Measurements from ENCODE around the gene CYB5D1. TPM values are rescaled to one million over a fixed set of nuclear protein-coding genes. Genes with fewer than 3 reads are reported as not detected.

CYB5D1 gene
- polyA plus RNA-seq, 1 donor = 13.8 TPM

DNA sequence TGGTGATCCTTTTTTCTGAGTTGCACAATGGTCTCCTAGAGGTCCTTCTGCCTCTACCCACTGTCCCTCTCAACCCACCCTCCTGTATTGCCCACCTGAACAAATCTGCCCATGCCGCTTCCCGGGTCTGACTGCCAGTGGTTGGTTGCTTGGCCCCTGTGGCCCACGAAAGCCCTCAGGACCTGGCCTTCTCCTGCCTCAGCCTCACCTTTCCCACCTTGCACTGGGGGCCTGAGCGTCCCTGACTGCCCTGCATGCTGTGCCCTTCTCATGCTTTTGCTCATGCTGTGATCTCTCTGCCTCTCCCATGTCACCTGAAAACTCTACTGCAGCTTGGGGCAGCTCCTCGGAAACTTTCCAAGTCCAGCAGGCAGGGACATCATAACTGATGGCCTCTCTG, 37.6 kb upstream of the CYB5D1 start:
- no CpG with 5 or more reads among the region's 5 CpGs for WGBS (ENCODE audit: insufficient coverage, low lambda C conversion rate)
- no peaks in the 10 kb centered on the region for H3K9me3 ChIP-seq (ENCODE audit: control insufficient read depth, low read depth, low read length)

DNA sequence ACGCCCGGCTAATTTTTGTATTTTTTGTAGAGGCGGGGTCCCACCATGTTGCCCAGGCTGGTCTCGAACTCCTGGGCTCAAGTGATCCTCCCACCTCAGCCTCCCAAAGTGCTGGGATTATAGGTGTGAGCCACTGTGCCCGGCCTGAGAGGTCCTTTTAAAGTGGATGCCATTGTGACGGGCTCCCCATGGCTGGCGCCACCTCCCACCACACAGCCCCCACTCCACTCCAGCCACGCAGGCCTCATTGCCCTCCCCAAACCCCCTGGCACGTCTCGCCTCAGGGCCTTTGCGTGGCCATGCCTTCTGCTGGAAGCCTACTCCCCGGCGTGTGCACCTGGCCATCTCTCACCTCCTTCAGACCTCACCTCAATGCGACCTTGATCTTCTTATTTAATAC, 35.7 kb upstream of the CYB5D1 start:
- no peaks in the 10 kb centered on the region for H3K4me1 ChIP-seq (ENCODE audit: control insufficient read depth, insufficient read depth, low read length)
- no peak for DNase-seq
- H3K9me3 ChIP-seq (ENCODE audit: control insufficient read depth, low read depth, low read length) = no peaks in the 10 kb centered on the region
- H3K27ac ChIP-seq (ENCODE audit: low read length) = no peak overlapping the region
- no peak overlapping the region for H3K4me3 ChIP-seq (ENCODE audit: low read length)
- peaks cover 9% of the 10 kb centered on the region for H3K27me3 ChIP-seq (ENCODE audit: control insufficient read depth, insufficient read depth, low read length)
- 50% methylated on average over 2 of the region's 14 CpGs for WGBS (ENCODE audit: insufficient coverage, low lambda C conversion rate)
- H3K36me3 ChIP-seq (ENCODE audit: control insufficient read depth, insufficient read depth, low read length) = no peaks in the 10 kb centered on the region

More for the DNA sequence above, 37.6 kb upstream of the CYB5D1 start:
- Histone ChIP-seq H3K4me1 (ENCODE audit: control insufficient read depth, insufficient read depth, low read length) (no peaks in the 10 kb centered on the region), H3K27ac (ENCODE audit: low read length) (no peak overlapping the region), H3K4me3 (ENCODE audit: low read length) (no peak overlapping the region), H3K36me3 (ENCODE audit: control insufficient read depth, insufficient read depth, low read length) (no peaks in the 10 kb centered on the region), H3K27me3 (ENCODE audit: control insufficient read depth, insufficient read depth, low read length) (peaks cover 6% of the 10 kb centered on the region)
- no peak for DNase-seq

DNA sequence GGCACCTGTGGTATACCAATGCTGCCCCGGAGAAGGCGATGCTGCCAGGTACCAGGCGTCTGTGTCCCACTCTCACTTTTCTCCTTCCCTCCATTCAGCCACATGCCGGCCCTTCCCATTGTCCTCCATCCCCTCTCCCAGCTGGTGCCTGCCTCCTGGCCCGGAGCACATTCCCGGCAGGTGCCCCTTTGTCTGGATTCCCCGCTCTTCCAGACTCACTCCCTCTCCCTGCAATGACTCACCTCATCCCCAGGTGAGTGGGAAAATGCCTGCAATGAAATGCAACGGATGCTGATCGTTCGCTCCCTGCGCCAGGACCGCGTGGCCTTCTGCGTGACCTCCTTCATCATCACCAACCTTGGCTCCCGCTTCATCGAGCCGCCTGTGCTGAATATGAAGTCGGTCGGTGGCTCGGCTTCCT, 34.2 kb upstream of the CYB5D1 start:
- Histone ChIP-seq H3K4me3 (ENCODE audit: low read length) (no peak overlapping the region), H3K4me1 (ENCODE audit: control insufficient read depth, insufficient read depth, low read length) (no peaks in the 10 kb centered on the region), H3K27me3 (ENCODE audit: control insufficient read depth, insufficient read depth, low read length) (peaks cover 9% of the 10 kb centered on the region), H3K9me3 (ENCODE audit: control insufficient read depth, low read depth, low read length) (no peaks in the 10 kb centered on the region), H3K27ac (ENCODE audit: low read length) (no peak overlapping the region), H3K36me3 (ENCODE audit: control insufficient read depth, insufficient read depth, low read length) (no peaks in the 10 kb centered on the region)
- no peak for DNase-seq
- 83% methylated on average over 4 of the region's 20 CpGs for WGBS (ENCODE audit: insufficient coverage, low lambda C conversion rate)

DNA sequence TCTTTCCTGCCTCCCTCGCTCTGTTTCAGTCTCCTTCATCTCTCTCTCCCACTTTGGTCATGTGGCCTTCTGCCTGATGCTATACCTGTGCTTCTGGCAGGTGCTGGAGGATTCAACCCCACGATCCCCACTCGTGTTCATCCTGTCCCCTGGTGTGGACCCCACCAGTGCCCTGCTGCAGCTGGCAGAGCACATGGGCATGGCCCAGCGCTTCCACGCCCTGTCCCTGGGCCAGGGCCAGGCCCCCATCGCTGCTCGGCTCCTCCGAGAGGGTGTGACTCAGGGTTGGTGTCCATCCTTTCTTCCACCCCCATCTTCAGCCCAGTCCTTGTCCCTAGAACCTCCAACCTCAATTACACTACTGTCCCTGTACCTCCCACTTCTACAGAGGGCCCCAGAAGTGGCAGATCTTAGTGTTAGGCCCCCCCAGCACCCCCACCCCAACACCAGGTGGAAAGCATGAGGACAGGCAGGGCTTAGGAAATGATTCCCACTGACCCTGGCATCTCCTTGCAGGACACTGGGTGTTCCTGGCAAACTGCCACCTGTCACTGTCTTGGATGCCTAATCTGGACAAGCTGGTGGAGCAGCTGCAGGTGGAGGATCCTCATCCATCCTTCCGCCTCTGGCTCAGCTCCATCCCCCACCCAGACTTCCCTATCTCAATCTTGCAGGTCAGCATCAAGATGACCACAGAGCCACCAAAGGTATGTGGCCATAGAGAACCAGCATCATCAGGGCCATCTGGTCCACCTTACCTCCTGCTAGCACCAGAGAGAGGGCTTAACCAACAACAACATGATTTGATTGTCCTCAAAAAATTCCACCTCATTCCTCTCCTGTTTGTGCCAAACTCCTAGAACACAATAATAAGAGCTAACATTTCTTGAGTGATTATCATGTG, 33.5 kb upstream of the CYB5D1 start:
- WGBS (ENCODE audit: insufficient coverage, low lambda C conversion rate) = no CpG with 5 or more reads among the region's 9 CpGs
- Histone ChIP-seq H3K27ac (ENCODE audit: low read length) (no peak overlapping the region), H3K4me1 (ENCODE audit: control insufficient read depth, insufficient read depth, low read length) (no peaks in the 10 kb centered on the region), H3K4me3 (ENCODE audit: low read length) (no peak overlapping the region), H3K9me3 (ENCODE audit: control insufficient read depth, low read depth, low read length) (no peaks in the 10 kb centered on the region), H3K27me3 (ENCODE audit: control insufficient read depth, insufficient read depth, low read length) (peaks cover 9% of the 10 kb centered on the region), H3K36me3 (ENCODE audit: control insufficient read depth, insufficient read depth, low read length) (no peaks in the 10 kb centered on the region)
- no peak for DNase-seq

GRCh38 chr17:7825206-7825990, 32.4 kb upstream of the CYB5D1 start:
- WGBS (ENCODE audit: insufficient coverage, low lambda C conversion rate) = 40% methylated on average over 1 of the region's 12 CpGs
- peaks cover 11% of the 10 kb centered on the region for H3K27me3 ChIP-seq (ENCODE audit: control insufficient read depth, insufficient read depth, low read length)

DNA sequence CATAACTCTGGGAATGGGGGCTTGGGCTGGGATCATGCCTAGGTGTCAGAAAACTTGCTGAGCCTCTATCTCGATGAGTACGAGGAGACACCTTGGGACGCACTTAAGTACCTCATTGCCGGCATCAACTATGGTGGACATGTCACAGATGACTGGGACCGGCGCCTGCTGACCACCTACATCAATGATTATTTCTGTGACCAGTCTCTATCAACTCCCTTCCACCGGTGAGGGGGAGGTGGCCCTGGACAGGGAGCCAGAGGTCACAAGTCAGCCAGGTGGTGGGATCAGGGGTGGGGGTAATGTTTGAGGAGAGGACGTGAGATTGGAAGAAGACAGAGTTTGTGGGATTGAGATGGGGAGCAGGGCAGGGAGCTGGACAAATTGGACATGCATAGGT, 27.2 kb upstream of the CYB5D1 start:
- no peak overlapping the region for H3K27ac ChIP-seq (ENCODE audit: low read length)
- H3K36me3 ChIP-seq (ENCODE audit: control insufficient read depth, insufficient read depth, low read length) = no peaks in the 10 kb centered on the region
- H3K4me3 ChIP-seq (ENCODE audit: low read length) = no peak overlapping the region
- no peaks in the 10 kb centered on the region for H3K9me3 ChIP-seq (ENCODE audit: control insufficient read depth, low read depth, low read length)
- WGBS (ENCODE audit: insufficient coverage, low lambda C conversion rate) = no CpG with 5 or more reads among the region's 8 CpGs
- H3K4me1 ChIP-seq (ENCODE audit: control insufficient read depth, insufficient read depth, low read length) = peaks cover 12% of the 10 kb centered on the region
- no peak for DNase-seq
- H3K27me3 ChIP-seq (ENCODE audit: control insufficient read depth, insufficient read depth, low read length) = peaks cover 5% of the 10 kb centered on the region

More at GRCh38 chr17:7825206-7825990, 32.4 kb upstream of the CYB5D1 start:
- Histone ChIP-seq H3K36me3 (ENCODE audit: control insufficient read depth, insufficient read depth, low read length) (no peaks in the 10 kb centered on the region), H3K27ac (ENCODE audit: low read length) (no peak overlapping the region), H3K4me1 (ENCODE audit: control insufficient read depth, insufficient read depth, low read length) (no peaks in the 10 kb centered on the region), H3K4me3 (ENCODE audit: low read length) (no peak overlapping the region), H3K9me3 (ENCODE audit: control insufficient read depth, low read depth, low read length) (no peaks in the 10 kb centered on the region)
- DNase-seq = no peak

- no peak for DNase-seq
- H3K27ac ChIP-seq (ENCODE audit: low read length) = no peak overlapping the region
- H3K4me1 ChIP-seq (ENCODE audit: control insufficient read depth, insufficient read depth, low read length) = peaks cover 12% of the 10 kb centered on the region
- H3K9me3 ChIP-seq (ENCODE audit: control insufficient read depth, low read depth, low read length) = no peaks in the 10 kb centered on the region
- WGBS (ENCODE audit: insufficient coverage, low lambda C conversion rate) = no CpG with 5 or more reads among the region's 7 CpGs
- peaks cover 2% of the 10 kb centered on the region for H3K27me3 ChIP-seq (ENCODE audit: control insufficient read depth, insufficient read depth, low read length)
- H3K4me3 ChIP-seq (ENCODE audit: low read length) = no peak overlapping the region
- no peaks in the 10 kb centered on the region for H3K36me3 ChIP-seq (ENCODE audit: control insufficient read depth, insufficient read depth, low read length)
Measured at GRCh38 chr17:7831233-7831632, 26.6 kb upstream of the CYB5D1 start.

- H3K36me3 ChIP-seq (ENCODE audit: control insufficient read depth, insufficient read depth, low read length) = no peaks in the 10 kb centered on the region
- no peak overlapping the region for H3K27ac ChIP-seq (ENCODE audit: low read length)
- no CpG with 5 or more reads among the region's 10 CpGs for WGBS (ENCODE audit: insufficient coverage, low lambda C conversion rate)
- peaks cover 16% of the 10 kb centered on the region for H3K4me1 ChIP-seq (ENCODE audit: control insufficient read depth, insufficient read depth, low read length)
- H3K27me3 ChIP-seq (ENCODE audit: control insufficient read depth, insufficient read depth, low read length) = peaks cover 2% of the 10 kb centered on the region
- no peaks in the 10 kb centered on the region for H3K9me3 ChIP-seq (ENCODE audit: control insufficient read depth, low read depth, low read length)
- H3K4me3 ChIP-seq (ENCODE audit: low read length) = no peak overlapping the region
- DNase-seq = no peak
Measured at GRCh38 chr17:7832431-7832830, 25.4 kb upstream of the CYB5D1 start.

GRCh38 chr17:7833011-7833794, 24.6 kb upstream of the CYB5D1 start:
- Histone ChIP-seq H3K36me3 (ENCODE audit: control insufficient read depth, insufficient read depth, low read length) (no peaks in the 10 kb centered on the region), H3K9me3 (ENCODE audit: control insufficient read depth, low read depth, low read length) (no peaks in the 10 kb centered on the region), H3K4me1 (ENCODE audit: control insufficient read depth, insufficient read depth, low read length) (peaks cover 18% of the 10 kb centered on the region), H3K27ac (ENCODE audit: low read length) (no peak overlapping the region), H3K27me3 (ENCODE audit: control insufficient read depth, insufficient read depth, low read length) (peaks cover 2% of the 10 kb centered on the region), H3K4me3 (ENCODE audit: low read length) (peak overlapping the region; percentile 56)
- 12% methylated on average over 3 of the region's 19 CpGs for WGBS (ENCODE audit: insufficient coverage, low lambda C conversion rate)
- DNase-seq = no peak

All from large intestine (tissue), 3 donors.